Hypothalamus (tissue), 51 donors: ENCODE data around the gene KRTAP2-2.
"Not testable (repeated sequence)": the region's sequence is repeated elsewhere in the genome, so short reads cannot be mapped to it uniquely, and the experiment has no call there.

Experiments used
- DNase-seq, 51 donors: peaks; one replicate each; lab custom pipeline; 2025; lab: John Stamatoyannopoulos, UW

Gene KRTAP2-2

GRCh38 chr17:41055130-41055529 lies at the start of gene KRTAP2-2:
Gene KRTAP2-2, minus strand, starts transcription at chr17:41055230. Its CDS starts 19 bp downstream, at chr17:41055211.
- DNase-seq = not testable (repeated sequence)

- not testable (repeated sequence) for DNase-seq
Measured at GRCh38 chr17:41104386-41105038, 49.5 kb upstream of the KRTAP2-2 start.

GRCh38 chr17:41103896-41104295 lies 48.9 kb upstream of the KRTAP2-2 start:
- DNase-seq = no peak

- DNase-seq = no peak
Measured at GRCh38 chr17:41101586-41102259, 46.7 kb upstream of the KRTAP2-2 start, which contains the start of gene KRTAP4-16. Gene KRTAP4-16, minus strand, starts transcription at chr17:41102209. Its CDS starts 0 bp downstream, at chr17:41102209.

GRCh38 chr17:41099682-41100480 lies 44.9 kb upstream of the KRTAP2-2 start:
- not testable (repeated sequence) for DNase-seq

GRCh38 chr17:41098481-41098880 lies 43.5 kb upstream of the KRTAP2-2 start:
- DNase-seq = no peak

- no peak for DNase-seq
Measured at GRCh38 chr17:41098042-41098441, 43.0 kb upstream of the KRTAP2-2 start, which contains the start of gene KRTAP4-8. Gene KRTAP4-8, minus strand, starts transcription at chr17:41098142. Its CDS starts 58 bp downstream, at chr17:41098084.

- DNase-seq = no peak
Measured at GRCh38 chr17:41096055-41096454, 41.0 kb upstream of the KRTAP2-2 start.

GRCh38 chr17:41088760-41089352 lies 33.8 kb upstream of the KRTAP2-2 start:
- not testable (repeated sequence) for DNase-seq

GRCh38 chr17:41084100-41084856 lies 29.2 kb upstream of the KRTAP2-2 start, which contains the start of gene KRTAP4-7:
Gene KRTAP4-7, plus strand, starts transcription at chr17:41084150. Its CDS starts 57 bp downstream, at chr17:41084207.
- DNase-seq = not testable (repeated sequence)

- DNase-seq = not testable (repeated sequence)
Measured at GRCh38 chr17:41083427-41083826, 28.4 kb upstream of the KRTAP2-2 start.

- DNase-seq = no peak
Measured at GRCh38 chr17:41082626-41083025, 27.6 kb upstream of the KRTAP2-2 start.

- no peak for DNase-seq
Measured at GRCh38 chr17:41076788-41077187, 21.8 kb upstream of the KRTAP2-2 start.

GRCh38 chr17:41073676-41074075 lies 18.6 kb upstream of the KRTAP2-2 start:
- DNase-seq = no peak

- DNase-seq = no peak
Measured at GRCh38 chr17:41071606-41072360, 16.8 kb upstream of the KRTAP2-2 start.

- DNase-seq = no peak
Measured at GRCh38 chr17:41069031-41069430, 14.0 kb upstream of the KRTAP2-2 start.

GRCh38 chr17:41067281-41067680 lies 12.3 kb upstream of the KRTAP2-2 start:
- DNase-seq = no peak

- no peak for DNase-seq
Measured at GRCh38 chr17:41065829-41066624, 11.0 kb upstream of the KRTAP2-2 start, which contains the start of gene KRTAP2-4. Gene KRTAP2-4, minus strand, starts transcription at chr17:41065879. Its CDS starts 34 bp downstream, at chr17:41065845.
